Ishikawa (cell line): ENCODE data around the gene KYNU.

ENCODE experiments used
- CEBPB ChIP-seq: IDR thresholded peaks from 2 replicates; pipeline ENCODE4 v1.6.1; 2012
- CREB1 ChIP-seq: IDR thresholded peaks from 2 replicates; pipeline ENCODE4 v1.6.1; 2012; ENCODE audit warnings: low read depth
- EGR1 ChIP-seq: IDR thresholded peaks from 2 replicates; pipeline ENCODE4 v1.6.1; 2012
- EP300 ChIP-seq: IDR thresholded peaks from 2 replicates; pipeline ENCODE4 v1.6.1; 2012; ENCODE audit warnings: borderline replicate concordance
- FOXM1 ChIP-seq: IDR thresholded peaks from 2 replicates; pipeline ENCODE4 v1.6.1; 2012; ENCODE audit warnings: low read depth, borderline replicate concordance
- MAX ChIP-seq: IDR thresholded peaks from 2 replicates; pipeline ENCODE4 v1.6.1; 2012
- NFIC ChIP-seq: IDR thresholded peaks from 2 replicates; pipeline ENCODE4 v1.6.1; 2012
- RAD21 ChIP-seq: IDR thresholded peaks from 2 replicates; pipeline ENCODE4 v1.6.1; 2012; ENCODE audit warnings: low read depth
- REST ChIP-seq: IDR thresholded peaks from 2 replicates; pipeline ENCODE4 v1.6.1; 2012; ENCODE audit warnings: low read depth, mild to moderate bottlenecking
- TAF1 ChIP-seq: IDR thresholded peaks from 2 replicates; pipeline ENCODE4 v1.6.1; 2012; ENCODE audit warnings: low read depth, mild to moderate bottlenecking
- TCF12 ChIP-seq: IDR thresholded peaks from 2 replicates; pipeline ENCODE4 v1.6.1; 2012; ENCODE audit warnings: low read depth
- TEAD4 ChIP-seq: IDR thresholded peaks from 2 replicates; pipeline ENCODE4 v1.6.1; 2012
- USF1 ChIP-seq: IDR thresholded peaks from 2 replicates; pipeline ENCODE4 v1.6.1; 2012
- YY1 ChIP-seq: IDR thresholded peaks from 2 replicates; pipeline ENCODE4 v1.6.1; 2012; ENCODE audit warnings: low read depth
- ZBTB7A ChIP-seq: IDR thresholded peaks from 2 replicates; pipeline ENCODE4 v1.6.1; 2012; ENCODE audit warnings: low read depth

Gene KYNU

GRCh38 chr2:142866426-142866825 is 11.0 kb upstream of the KYNU start:
- TF ChIP-seq MAX (no peak), TEAD4 (no peak), ZBTB7A (no peak), TCF12 (no peak), EP300 (no peak), YY1 (no peak), REST (no peak), CREB1 (no peak), RAD21 (no peak), USF1 (no peak), CEBPB (no peak), TAF1 (no peak), EGR1 (no peak), NFIC (no peak), FOXM1 (no peak)

- TF ChIP-seq EP300 (no peak), TEAD4 (no peak), MAX (no peak)
Measured at GRCh38 chr2:142867136-142867535, 10.3 kb upstream of the KYNU start.

GRCh38 chr2:142868229-142868762 is 9.2 kb upstream of the KYNU start:
- TF ChIP-seq MAX: no peak
- no peak for TF ChIP-seq RAD21
- TF ChIP-seq NFIC: no peak
- TF ChIP-seq REST: no peak
- no peak for TF ChIP-seq FOXM1
- TF ChIP-seq EGR1: no peak
- TF ChIP-seq CREB1: no peak
- TF ChIP-seq TEAD4: no peak
- TF ChIP-seq USF1: no peak

GRCh38 chr2:142869461-142870106 is 7.9 kb upstream of the KYNU start:
- TF ChIP-seq USF1 (no peak), TEAD4 (no peak), REST (no peak), RAD21 (no peak), TAF1 (no peak), FOXM1 (no peak), CREB1 (no peak), NFIC (no peak)
